ENCODE data around the gene TMEM185B. TPM values are rescaled to one million over a fixed set of nuclear protein-coding genes. Genes with fewer than 3 reads are reported as not detected.
"Not testable (repeated sequence)": the region's sequence is repeated elsewhere in the genome, so short reads cannot be mapped to it uniquely, and the experiment has no call there.

Gene TMEM185B
- 21.1 TPM for total RNA-seq
- long read RNA-seq, transcript TMEM185B-201 (1 exons, 2,131 nt) = major isoform, 64 of 64 reads
- long read RNA-seq, partial matches to known transcripts = 0 of 64 reads
- long read RNA-seq, other reads (novel, unspliced or antisense) = 0 of 64 reads

- ATAC-seq (ENCODE audit: poor library complexity) (peak; percentile 98), DNase-seq (peak; percentile 94)
- intact Hi-C loops (cut with DNase I) = no loop called here
Measured at GRCh38 chr2:120223034-120223912, at the start of gene TMEM185B. TMEM185B (minus strand) TSS chr2:120223400; CDS start chr2:120222976, 424 bp downstream.

- ATAC-seq (ENCODE audit: poor library complexity) (no peak), DNase-seq (no peak)
- intact Hi-C loops (cut with DNase I) = no loop called here
Measured at GRCh38 chr2:120271711-120272379, 48.6 kb upstream of the TMEM185B start.

GRCh38 chr2:120269816-120270215, 46.6 kb upstream of the TMEM185B start:
- intact Hi-C loops (cut with DNase I) = no loop called here
- ATAC-seq (ENCODE audit: poor library complexity) (no peak), DNase-seq (no peak)

- intact Hi-C loops (cut with DNase I) = no loop called here
- ATAC-seq (ENCODE audit: poor library complexity) (no peak), DNase-seq (no peak)
Measured at GRCh38 chr2:120269076-120269744, 46.0 kb upstream of the TMEM185B start.

GRCh38 chr2:120267348-120267747, 44.1 kb upstream of the TMEM185B start:
- DNase-seq = no peak
- ATAC-seq (ENCODE audit: poor library complexity) = no peak
- intact Hi-C loops (cut with DNase I) = no loop called here

GRCh38 chr2:120265006-120265405, 41.8 kb upstream of the TMEM185B start:
- DNase-seq (no peak), ATAC-seq (ENCODE audit: poor library complexity) (no peak)
- intact Hi-C loops (cut with DNase I) = no loop called here

- no peak for DNase-seq
- ATAC-seq (ENCODE audit: poor library complexity) = no peak
- intact Hi-C loops (cut with DNase I) = no loop called here
Measured at GRCh38 chr2:120262761-120263428, 39.7 kb upstream of the TMEM185B start.

- ATAC-seq (ENCODE audit: poor library complexity) (no peak), DNase-seq (no peak)
- intact Hi-C loops (cut with DNase I) = no loop called here
Measured at GRCh38 chr2:120262150-120262549, 39.0 kb upstream of the TMEM185B start.

- ATAC-seq (ENCODE audit: poor library complexity) (no peak), DNase-seq (no peak)
- intact Hi-C loops (cut with DNase I) = no loop called here
Measured at GRCh38 chr2:120261387-120262006, 38.3 kb upstream of the TMEM185B start.

GRCh38 chr2:120260736-120261135, 37.5 kb upstream of the TMEM185B start:
- no peak for DNase-seq
- ATAC-seq (ENCODE audit: poor library complexity) = no peak
- intact Hi-C loops (cut with DNase I) = no loop called here

- DNase-seq; intact Hi-C loops (cut with DNase I); ATAC-seq (ENCODE audit: poor library complexity): not testable (repeated sequence)
Measured at GRCh38 chr2:120259939-120260338, 36.7 kb upstream of the TMEM185B start.

- no peak for DNase-seq
- ATAC-seq (ENCODE audit: poor library complexity) = no peak
- intact Hi-C loops (cut with DNase I) = no loop called here
Measured at GRCh38 chr2:120258196-120258595, 35.0 kb upstream of the TMEM185B start.

- DNase-seq (no peak), ATAC-seq (ENCODE audit: poor library complexity) (no peak)
- intact Hi-C loops (cut with DNase I) = no loop called here
Measured at GRCh38 chr2:120257522-120257921, 34.3 kb upstream of the TMEM185B start.

- intact Hi-C loops (cut with DNase I) = no loop called here
- DNase-seq (no peak), ATAC-seq (ENCODE audit: poor library complexity) (no peak)
Measured at GRCh38 chr2:120256651-120257000, 33.4 kb upstream of the TMEM185B start.

GRCh38 chr2:120255986-120256650, 32.9 kb upstream of the TMEM185B start:
- intact Hi-C loops (cut with DNase I) = no loop called here
- ATAC-seq (ENCODE audit: poor library complexity) = no peak
- no peak for DNase-seq

GRCh38 chr2:120255071-120255470, 31.9 kb upstream of the TMEM185B start:
- ATAC-seq (ENCODE audit: poor library complexity) (no peak), DNase-seq (no peak)
- intact Hi-C loops (cut with DNase I) = no loop called here

- DNase-seq (no peak), ATAC-seq (ENCODE audit: poor library complexity) (no peak)
- intact Hi-C loops (cut with DNase I) = no loop called here
Measured at GRCh38 chr2:120254178-120254577, 31.0 kb upstream of the TMEM185B start.
